GM19023 (cell line): Measurements from ENCODE around the gene ZNF536.
"Not testable (repeated sequence)": the region's sequence is repeated elsewhere in the genome, so short reads cannot be mapped to it uniquely, and the experiment has no call there.

Experiments used
- ATAC-seq: cut with Tn5 transposase; IDR thresholded peaks from one replicate; pipeline ENCODE4 v1.9.1; 2021; ENCODE audit warnings: mild to moderate bottlenecking, moderate library complexity; ENCODE audit not compliant: unreplicated experiment

ZNF536 gene

DNA sequence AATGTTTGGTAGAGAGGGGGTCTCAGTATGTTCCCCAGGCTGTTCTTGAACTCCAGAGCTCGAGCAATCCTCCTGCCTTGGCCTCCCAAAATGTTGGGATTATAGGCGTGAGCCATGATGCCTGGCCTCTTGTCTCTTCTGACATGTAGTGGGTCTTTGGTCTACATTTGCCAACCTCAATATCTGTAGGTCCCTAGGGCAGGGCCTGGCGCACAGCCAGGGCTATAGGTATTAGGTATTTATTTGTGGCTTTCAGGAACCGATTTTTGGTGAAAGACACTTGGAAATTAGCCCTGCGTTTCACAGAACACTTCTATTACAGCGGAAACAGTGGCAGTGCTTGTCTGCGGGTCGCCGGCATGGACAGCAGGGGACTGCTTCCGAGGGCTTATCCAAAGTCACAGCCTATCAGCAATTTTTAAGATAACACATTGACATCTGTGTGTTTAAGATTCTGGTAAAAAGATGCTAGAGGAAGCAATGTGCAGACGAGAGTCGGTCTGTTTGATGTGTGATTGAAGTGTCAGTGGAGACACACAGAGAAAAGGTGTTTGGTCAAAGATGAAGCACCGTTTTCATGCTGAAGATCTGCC lies 14.5 kb downstream of the ZNF536 start:
- no peak for ATAC-seq

DNA sequence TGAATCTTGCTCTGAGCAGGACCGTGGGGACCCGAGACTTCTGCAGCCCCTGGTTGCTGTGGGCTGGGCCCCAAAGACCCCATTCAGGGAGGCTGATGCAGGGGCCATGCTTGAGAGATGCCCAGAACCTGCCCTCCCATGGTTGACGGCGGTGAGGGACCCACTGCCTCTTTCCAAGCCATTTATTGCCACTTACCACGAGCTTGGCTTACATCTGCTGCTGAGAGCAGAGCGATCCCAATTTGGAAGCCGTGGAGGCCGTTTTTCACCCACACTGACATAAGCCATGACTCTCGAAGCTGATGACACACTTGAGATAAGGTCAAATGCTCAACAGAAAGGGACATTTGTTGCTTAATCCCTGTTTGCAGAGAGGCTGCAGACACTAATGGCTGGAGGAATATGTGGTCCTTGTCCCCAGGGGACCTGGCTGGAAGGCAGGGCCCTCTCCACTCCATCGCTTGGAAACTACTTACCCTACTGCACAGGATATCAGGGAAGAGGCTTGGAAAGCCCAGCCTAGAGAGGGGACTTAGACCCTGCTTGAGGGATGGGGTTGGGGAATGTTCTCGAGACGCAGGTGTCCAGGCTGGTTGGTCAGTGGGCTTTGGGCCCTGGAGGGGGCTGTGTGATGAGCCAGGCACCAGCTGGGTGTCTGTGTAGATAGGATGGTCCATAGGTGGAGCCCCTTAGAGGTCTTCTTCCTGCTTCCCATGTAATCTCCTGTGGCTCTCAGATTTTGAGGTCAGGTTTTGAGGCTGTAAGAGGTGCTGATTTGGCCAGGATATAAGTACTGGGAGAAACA lies 15.3 kb downstream of the ZNF536 start:
- no peak for ATAC-seq

GRCh38 chr19:30388327-30388726 lies 16.1 kb downstream of the ZNF536 start:
- no peak for ATAC-seq

DNA sequence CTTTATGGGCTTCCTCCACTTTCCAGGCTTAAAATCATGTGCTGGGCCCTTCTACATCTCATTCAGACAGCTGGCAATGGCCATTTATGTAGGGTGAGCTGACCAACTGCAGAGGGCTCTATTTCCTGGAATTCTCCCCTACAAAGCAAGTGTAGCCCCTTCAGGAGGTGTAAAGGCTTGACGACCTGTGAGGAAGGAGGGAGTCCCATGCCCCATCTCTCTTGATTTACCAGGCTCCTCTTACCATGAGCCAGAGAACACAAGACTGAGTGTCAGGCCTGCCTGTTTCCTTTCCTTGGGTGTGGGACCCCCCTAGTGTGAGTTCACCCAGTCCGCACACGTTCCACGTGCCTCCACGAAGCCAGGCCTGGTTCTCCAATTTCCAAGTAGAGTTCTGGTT lies 16.6 kb downstream of the ZNF536 start:
- no peak for ATAC-seq

- ATAC-seq = no peak
Measured at GRCh38 chr19:30390356-30390988, 18.3 kb downstream of the ZNF536 start.

GRCh38 chr19:30391052-30391451 lies 18.9 kb downstream of the ZNF536 start:
- no peak for ATAC-seq

DNA sequence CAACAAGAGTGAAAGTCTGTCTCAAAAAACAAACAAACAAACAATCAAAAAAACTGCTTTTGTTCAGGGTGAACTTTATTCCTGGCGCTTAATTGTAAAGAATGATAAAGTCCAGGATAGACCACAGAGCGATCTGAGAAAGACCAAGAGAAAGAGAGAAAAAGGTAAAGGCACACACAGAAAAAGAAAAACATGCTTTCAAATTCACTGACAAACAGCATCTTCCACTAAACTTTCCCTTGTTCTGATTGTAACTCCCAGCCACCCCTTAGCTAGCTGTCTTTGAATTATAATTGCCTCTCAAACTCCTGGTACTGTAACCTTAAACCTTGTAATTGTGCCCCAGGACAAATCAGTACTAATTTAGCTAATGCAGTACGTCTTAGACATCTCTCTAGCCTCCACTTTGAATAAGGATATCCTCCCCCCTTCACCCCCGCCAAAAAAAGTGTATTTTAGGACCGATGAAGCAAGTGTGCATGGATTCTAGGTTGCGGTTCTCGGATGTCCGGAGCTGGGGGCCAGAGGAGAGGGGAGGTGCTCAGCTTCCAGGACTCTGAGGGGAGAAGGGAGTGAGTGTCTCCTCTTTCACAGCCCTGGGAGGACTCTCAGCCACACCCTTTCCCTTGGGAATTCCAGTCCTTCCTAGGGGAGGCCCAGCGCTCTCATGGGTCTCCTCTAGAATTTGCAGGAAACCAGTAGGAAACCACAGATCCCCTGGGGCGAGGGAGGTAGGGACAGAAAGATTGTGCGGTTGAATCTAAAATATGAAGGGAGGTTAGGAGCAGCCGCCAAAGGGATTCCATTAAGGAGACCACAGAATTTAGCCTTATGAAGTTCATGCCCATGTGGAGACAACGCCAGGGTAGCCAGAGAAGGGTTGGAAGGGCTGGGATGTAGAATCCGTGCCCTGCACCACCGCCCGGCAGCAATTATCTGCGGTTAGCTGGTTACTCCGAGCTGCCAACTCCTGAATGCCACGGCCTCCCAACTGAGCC lies 19.7 kb downstream of the ZNF536 start:
- ATAC-seq = no peak

GRCh38 chr19:30393046-30393445 lies 20.9 kb downstream of the ZNF536 start:
- no peak for ATAC-seq

DNA sequence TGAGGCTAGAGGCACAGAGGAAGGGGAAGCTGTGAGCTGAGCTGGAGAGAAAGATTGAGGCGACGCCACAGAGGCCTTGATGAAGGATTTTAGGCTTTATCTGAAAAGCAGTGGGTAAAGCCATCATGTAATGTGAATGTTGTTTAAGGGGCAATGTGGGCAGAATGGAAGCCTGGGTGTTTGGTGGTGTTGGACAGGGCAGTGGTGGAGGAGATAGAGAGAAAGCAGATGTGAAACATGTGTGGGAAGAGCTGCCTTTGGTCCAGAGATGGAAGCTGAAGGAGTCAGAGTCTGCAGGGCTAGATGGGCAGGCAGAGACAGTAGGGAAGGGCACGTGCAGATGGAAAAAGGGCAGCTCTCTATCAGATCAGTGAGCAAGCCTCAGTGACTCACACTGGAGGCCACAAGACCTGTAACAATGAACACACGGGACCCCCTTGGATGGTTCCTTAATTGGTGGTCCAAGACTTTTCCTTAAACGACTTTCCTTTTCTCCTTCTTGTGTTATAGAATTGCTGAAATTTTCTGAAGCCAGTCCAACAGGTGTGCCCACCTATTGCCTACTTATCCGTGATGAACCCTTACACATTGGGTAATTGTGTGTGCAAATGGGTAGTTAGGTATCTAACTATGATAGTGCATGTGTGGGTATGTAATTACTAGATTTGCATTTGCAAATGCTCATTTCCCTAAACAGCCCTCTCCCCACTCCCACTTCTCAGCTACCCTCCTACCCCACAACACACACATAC lies 21.7 kb downstream of the ZNF536 start:
- ATAC-seq = no peak

DNA sequence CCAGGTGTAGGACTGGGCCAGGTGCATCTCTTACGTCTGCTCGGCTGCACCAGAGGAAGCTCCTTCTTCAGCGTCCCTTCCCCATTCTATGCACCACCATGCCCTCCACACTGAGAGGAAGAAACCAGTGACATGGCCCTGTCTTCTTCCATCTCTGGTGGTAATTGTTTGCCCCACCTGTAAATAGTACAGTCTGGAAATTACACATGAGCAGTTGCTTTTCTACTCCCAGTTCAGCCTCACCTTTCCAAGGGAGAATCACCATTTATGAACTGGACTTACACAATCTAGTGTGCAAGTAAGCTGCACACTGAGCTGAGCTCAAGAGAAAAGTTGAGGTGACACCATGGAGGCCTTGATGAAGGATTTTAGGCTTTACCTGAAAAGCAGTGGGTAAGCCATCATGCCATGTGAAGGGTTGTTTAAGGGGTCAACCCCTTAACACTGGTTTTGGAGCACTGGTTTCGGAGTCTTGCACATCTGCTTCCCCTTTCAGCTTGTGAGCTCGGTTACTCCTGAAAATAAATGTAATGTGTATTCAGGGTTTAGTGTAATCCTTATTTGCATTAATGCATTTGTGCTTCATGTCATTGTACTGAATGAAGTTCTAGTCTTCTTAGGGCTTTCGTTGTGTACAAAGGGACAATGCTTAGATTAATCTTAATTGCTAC lies 22.4 kb downstream of the ZNF536 start:
- ATAC-seq = no peak

GRCh38 chr19:30395283-30395682 lies 23.1 kb downstream of the ZNF536 start:
- ATAC-seq = no peak

DNA sequence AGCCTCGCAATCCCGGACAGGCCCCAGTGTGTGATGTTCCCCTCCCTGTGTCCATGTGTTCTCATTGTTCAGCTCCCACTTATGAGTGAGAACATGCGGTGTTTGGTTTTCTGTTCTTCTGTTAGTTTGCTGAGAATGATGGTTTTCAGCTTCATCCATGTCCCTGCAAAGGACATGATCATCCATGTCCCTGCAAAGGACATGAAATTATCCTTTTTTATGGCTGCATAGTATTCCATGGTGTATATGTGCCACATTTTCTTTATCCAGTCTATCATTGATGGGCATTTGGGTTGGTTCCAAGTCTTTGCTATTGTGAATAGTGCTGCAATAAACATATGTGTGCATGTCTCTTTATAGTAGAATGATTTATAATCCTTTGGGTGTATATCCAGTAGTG lies 26.4 kb downstream of the ZNF536 start:
- ATAC-seq = not testable (repeated sequence)

GRCh38 chr19:30401956-30402355 lies 29.8 kb downstream of the ZNF536 start:
- no peak for ATAC-seq

DNA sequence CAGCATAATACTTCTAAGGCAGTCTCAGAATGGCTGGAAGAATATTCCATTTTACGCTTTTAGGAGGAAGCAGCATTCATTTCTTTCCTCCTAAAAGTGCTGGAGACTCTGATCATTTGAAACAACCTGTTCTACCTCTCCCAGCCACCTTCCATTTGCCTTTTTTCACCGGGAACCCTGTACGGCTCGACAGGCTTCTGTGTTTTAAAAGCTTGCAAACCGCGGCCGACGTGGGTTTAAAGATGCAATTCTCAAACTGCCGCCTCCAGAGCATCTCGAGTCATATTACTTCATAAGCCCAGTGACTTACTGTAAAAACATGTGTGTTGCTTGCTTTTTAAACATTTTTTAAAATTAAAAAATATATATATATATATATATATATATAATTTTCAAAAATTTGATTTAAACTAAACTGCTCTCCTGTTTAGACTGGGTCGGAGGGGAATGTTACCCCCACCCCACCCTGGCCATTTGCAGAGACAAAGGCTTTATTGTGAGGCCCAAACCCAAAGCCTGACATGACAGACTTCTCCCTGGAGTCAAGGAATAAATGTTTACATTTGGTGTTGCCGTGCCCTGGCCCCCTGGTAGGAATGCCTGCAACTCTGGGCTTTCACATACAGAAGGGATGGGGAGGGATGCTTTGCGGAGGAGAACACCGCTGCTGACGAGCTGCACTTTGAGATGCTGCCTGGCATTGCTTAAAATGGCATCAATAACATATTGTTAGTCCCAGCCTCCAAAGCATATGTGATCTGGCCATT lies 30.4 kb downstream of the ZNF536 start:
- ATAC-seq = no peak

- no peak for ATAC-seq
Measured at GRCh38 chr19:30403203-30403985, 31.2 kb downstream of the ZNF536 start.

GRCh38 chr19:30406220-30407067 lies 34.3 kb downstream of the ZNF536 start:
- ATAC-seq = no peak

DNA sequence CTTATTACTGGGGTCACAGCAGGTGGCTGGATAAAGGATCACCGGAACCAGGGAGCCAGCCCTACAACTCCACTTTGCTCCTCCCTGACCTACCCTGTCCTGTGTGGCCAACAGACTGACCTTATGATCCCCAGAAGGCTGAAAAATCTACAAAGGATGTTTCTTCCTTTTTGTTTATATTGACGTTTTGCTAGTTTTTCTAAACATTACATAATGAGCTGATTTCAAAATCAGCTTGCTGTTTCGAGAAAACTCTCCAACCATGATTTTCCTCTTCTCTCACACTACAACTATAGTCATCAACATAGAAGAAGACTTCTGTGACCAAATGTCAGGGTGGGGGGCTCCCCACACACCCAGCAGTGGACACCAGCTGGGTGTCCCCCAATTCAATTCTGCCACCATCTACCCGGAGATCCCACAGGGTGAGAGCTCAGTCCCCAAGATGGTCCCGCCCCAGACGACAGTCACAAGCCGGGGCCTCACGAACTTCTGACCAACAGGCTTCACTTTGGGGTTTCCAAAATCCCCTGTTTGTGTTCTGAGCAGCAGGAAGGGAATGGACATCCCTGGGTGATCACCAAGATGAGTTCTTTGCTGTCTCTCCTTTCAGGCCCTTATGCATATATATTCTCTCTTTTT lies 35.0 kb downstream of the ZNF536 start:
- no peak for ATAC-seq
